NT2/D1 (cell line): ENCODE results near the gene ATP1B4.

ENCODE experiments used
- YY1 ChIP-seq: IDR thresholded peaks from 2 replicates; pipeline ENCODE4 v1.6.1; 2011; ENCODE audit not compliant: insufficient read length, insufficient read depth
- ZNF274 ChIP-seq: IDR thresholded peaks from 2 replicates; pipeline ENCODE4 v1.6.1; 2011; ENCODE audit warnings: mild to moderate bottlenecking, low read depth, low read length

- no peak for TF ChIP-seq ZNF274
- TF ChIP-seq YY1: no peak
These were observed 39.4 kb downstream of the ATP1B4 start for GRCh38 chrX:120401301-120401700.
